Fibroblast of mammary gland (primary cell): Measurements from ENCODE around the gene MOB2.

Experiments used
- DNase-seq: peaks from one replicate; pipeline ENCODE4 v3.0.0-alpha.2; 2010; ENCODE audit warnings: low read depth
- H3K4me3 ChIP-seq: 2 replicates; pipeline ENCODE4 v1.5.1; 2011; ENCODE audit warnings: low read depth, mild to moderate bottlenecking, low read length, moderate library complexity; ENCODE audit not compliant: control insufficient read depth
- TF ChIP-seq, protein P1 (sequence below): conservative IDR thresholded peaks from 2 replicates; pipeline ENCODE4 v1.5.1; 2011; ENCODE audit warnings: low read depth, low read length, inconsistent platforms; ENCODE audit not compliant: control insufficient read depth, insufficient read depth

The MOB2 gene

DNA sequence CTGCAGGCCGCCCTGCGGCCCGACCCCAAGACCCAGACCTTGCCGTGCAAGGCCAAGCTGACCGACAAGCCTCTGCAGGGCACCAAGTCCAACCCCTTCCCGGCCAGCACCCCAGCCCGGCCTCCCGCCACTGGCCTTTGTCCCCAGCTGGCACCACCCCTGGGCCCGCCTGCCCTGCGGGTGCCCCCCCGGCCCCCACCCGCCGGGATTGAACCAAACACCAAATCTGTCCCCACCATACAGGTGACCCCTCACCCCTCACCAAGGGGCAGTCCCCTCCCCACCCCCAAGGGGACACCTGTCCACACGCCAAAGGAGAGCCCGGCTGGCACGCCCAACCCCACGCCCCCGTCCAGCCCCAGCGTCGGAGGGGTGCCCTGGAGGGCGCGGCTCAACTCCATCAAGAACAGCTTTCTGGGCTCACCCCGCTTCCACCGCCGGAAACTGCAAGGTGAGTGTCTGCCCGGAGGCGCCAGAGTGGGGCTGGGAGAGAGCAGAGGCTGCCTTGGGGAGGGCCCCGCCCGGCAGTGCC, 36.2 kb downstream of the MOB2 start:
- DNase-seq = no peak
- H3K4me3 ChIP-seq = no peak overlapping the region
- TF ChIP-seq, protein P1, sequence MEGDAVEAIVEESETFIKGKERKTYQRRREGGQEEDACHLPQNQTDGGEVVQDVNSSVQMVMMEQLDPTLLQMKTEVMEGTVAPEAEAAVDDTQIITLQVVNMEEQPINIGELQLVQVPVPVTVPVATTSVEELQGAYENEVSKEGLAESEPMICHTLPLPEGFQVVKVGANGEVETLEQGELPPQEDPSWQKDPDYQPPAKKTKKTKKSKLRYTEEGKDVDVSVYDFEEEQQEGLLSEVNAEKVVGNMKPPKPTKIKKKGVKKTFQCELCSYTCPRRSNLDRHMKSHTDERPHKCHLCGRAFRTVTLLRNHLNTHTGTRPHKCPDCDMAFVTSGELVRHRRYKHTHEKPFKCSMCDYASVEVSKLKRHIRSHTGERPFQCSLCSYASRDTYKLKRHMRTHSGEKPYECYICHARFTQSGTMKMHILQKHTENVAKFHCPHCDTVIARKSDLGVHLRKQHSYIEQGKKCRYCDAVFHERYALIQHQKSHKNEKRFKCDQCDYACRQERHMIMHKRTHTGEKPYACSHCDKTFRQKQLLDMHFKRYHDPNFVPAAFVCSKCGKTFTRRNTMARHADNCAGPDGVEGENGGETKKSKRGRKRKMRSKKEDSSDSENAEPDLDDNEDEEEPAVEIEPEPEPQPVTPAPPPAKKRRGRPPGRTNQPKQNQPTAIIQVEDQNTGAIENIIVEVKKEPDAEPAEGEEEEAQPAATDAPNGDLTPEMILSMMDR = no peak

DNA sequence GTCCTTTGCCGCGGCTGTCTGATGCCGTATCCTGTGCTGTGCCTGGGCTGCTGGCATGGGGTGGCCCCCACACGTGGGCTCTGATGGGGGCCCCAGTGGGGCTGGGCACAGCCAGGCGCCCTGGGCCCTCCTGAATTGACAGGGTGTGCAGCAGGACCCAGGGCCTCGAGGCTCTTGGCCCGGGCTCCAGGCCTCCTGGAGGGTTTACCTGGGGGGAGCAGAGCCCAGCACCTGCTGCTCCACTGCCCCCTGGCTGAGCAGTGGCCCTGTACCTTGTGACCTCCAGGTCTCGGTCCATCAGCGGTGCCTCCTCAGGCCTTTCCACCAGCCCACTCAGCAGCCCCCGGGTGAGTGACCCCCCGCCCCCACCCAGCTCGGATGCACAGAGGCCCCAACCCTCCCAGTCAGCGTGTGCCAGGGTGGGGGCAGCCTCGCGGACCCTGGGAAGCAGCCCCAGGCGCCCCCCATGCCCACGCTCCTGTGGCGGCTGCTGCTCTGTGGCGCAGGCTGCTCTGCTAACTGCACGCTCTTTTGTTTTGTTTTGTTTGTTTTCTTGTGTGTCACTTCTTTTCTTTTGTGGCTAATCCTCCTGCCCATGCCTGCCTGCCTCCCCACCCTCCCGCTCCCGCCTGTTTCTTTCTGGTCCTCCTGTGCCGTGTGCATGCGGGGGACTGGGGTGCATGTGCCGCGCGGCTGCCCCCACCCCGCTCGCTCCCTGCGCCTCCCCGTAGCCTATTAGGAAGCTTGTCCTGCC, 36.9 kb downstream of the MOB2 start:
- no peak for DNase-seq
- no peak overlapping the region for H3K4me3 ChIP-seq
- TF ChIP-seq, protein P1 = no peak

DNA sequence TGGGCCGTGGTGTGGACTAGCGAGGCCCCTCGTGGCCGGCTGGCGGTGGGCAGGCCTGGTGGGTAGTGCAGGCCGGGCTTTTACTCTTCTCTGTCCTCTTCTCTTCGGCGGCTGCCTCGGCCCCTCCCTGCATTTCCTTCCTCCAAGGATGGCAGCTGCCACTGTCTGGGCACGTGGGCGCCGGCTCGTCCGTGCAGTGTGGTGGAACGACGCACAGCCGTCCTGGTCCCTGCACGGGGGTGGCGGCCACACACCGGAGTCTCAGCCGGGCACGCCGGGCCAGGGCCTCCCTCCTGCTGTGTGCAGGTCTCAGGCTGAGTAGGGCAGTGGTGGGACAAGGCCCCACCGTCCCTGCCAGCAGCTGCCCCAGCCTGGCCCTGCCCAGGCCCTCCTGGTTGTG, 37.7 kb downstream of the MOB2 start:
- no peak overlapping the region for H3K4me3 ChIP-seq
- TF ChIP-seq, protein P1 = no peak
- no peak for DNase-seq

DNA sequence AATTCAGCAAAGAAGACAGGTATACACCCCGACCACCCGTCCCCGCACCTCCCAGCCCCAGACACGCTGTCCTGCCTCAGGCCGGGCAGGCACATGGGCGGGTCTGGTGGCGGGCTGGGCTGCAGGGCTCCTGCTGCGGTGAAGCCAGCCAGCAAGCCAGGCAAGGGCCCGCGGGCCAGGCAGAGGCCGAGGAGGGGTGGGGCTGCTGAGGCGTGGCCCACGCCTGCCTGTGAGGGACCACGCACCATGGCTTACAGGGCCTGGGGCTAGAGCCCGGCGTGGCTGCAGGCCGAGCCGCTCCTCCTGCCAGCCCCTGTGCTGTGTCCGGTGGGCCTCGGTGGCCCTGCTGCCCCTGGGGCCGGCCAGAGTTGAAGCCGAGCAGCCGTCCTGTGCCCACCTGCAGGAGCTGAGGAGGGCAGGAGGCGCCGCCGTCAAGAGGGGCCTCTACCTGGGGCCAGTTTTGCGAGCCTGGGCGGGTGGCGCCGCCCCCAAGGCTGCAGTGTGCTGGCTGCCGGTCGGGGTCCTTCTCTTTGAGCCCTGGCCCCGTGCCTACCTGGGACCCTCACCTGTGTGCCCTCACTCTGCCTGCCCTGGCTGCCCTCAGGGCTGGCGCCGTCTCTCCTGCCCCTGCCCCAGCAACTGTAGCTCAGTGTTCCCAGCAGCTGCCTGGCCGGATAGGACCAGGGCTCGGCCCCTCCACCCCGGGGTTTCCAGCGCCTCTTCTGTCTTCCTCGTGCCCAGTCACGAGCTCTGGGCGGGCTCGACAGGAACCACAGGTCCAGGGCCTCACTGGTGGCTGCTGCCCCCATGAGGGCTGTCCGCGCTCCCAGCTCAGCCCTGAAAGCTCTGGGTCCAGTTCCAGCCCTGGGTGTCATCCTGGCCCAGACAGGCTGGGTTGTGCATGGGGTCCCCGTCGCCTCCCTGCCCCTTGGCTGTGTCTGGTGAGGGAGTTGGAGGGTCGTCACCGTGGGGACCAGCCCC, 38.4 kb downstream of the MOB2 start:
- no peak overlapping the region for H3K4me3 ChIP-seq
- TF ChIP-seq, protein P1 = no peak
- DNase-seq = no peak

DNA sequence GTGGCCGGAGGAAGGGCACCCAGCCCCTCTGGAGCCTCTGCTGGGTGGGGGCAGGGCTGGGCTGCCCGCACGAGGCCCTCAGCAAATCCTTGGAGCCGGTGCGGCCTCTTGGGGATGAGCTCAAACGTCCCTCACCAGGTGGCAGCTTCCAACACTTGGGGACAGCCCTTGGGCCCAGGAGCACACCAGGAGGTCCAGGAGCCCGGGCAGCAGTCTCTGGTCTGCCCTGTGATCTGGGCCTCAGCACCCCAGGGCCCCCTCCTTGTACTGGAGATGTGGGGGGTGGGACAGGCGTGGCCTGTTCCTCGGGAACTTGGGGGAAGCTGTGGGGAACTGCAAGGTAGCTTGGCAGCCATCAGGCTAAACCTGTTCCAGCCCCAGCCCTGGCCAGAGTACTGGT, 40.0 kb downstream of the MOB2 start:
- TF ChIP-seq, protein P1 = no peak
- no peak for DNase-seq
- no peak overlapping the region for H3K4me3 ChIP-seq

DNA sequence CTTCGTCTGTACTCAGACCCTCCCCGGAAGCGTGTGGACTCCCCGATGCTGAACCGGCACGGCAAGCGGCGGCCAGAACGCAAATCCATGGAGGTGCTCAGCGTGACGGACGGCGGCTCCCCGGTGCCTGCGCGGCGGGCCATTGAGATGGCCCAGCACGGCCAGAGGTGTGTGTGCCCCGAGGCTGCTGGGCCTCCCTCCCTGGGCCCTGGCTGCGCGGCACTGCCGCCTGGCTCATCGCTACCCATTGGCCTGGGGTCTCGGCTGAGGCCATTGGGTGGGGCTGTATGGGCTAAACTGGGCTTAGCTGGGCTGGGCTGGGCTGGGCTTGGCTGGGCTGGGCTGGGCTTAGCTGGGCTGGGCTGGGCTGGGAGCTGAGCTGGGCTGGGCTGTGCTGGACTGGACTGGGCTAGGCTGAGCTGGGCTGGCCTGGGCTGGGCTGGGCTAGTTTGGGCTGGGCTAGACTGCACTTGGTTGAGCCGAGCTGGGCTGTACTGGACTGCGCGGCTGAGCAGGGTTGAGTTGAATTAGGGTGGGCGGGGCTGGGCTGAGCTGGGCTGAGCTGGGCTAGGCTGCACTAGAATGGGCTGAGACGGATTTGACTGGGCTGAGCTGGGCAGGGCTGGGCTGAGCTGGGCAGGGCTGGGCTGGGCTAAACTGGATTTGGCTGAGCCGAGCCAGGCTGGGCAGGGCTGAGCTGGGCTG, 40.7 kb downstream of the MOB2 start:
- TF ChIP-seq, protein P1 = no peak
- no peak overlapping the region for H3K4me3 ChIP-seq
- DNase-seq = no peak
